ENCODE data around the gene PDE11A.

PDE11A gene

GRCh38 chr2:177754492-177754873 lies 318.1 kb downstream of the PDE11A start:
- no peak for TF ChIP-seq CTCF (IDR thresholded peaks at IDR 0.05; ENCODE audit: low read depth, low read length)
- DNase-seq (ENCODE audit: extremely low read depth, low read depth): no peak

GRCh38 chr2:177753682-177754491 lies 318.7 kb downstream of the PDE11A start:
- TF ChIP-seq CTCF (IDR thresholded peaks at IDR 0.05; ENCODE audit: low read depth, low read length): no peak
- DNase-seq (ENCODE audit: extremely low read depth, low read depth): peak; percentile 36

- DNase-seq (ENCODE audit: extremely low read depth, low read depth): no peak
- TF ChIP-seq CTCF (IDR thresholded peaks at IDR 0.05; ENCODE audit: low read depth, low read length): no peak
These were observed 324.2 kb downstream of the PDE11A start for GRCh38 chr2:177748360-177748759.

GRCh38 chr2:177747384-177747783 lies 325.2 kb downstream of the PDE11A start:
- DNase-seq (ENCODE audit: extremely low read depth, low read depth): no peak
- no peak for TF ChIP-seq CTCF (IDR thresholded peaks at IDR 0.05; ENCODE audit: low read depth, low read length)

- no peak for TF ChIP-seq CTCF (IDR thresholded peaks at IDR 0.05; ENCODE audit: low read depth, low read length)
- no peak for DNase-seq (ENCODE audit: extremely low read depth, low read depth)
These were observed 326.2 kb downstream of the PDE11A start for GRCh38 chr2:177746358-177746757.

GRCh38 chr2:177745531-177745930 lies 327.0 kb downstream of the PDE11A start:
- no peak for DNase-seq (ENCODE audit: extremely low read depth, low read depth)
- no peak for TF ChIP-seq CTCF (IDR thresholded peaks at IDR 0.05; ENCODE audit: low read depth, low read length)

GRCh38 chr2:177742851-177743250 lies 329.7 kb downstream of the PDE11A start:
- no peak for TF ChIP-seq CTCF (IDR thresholded peaks at IDR 0.05; ENCODE audit: low read depth, low read length)

More at GRCh38 chr2:177742851-177743250, 329.7 kb downstream of the PDE11A start:
- no peak for DNase-seq (ENCODE audit: extremely low read depth, low read depth)

Data from AG09319 (cell line).